ENCODE data around the gene PEX14. TPM values are rescaled to one million over a fixed set of nuclear protein-coding genes. Genes with fewer than 3 reads are reported as not detected.

The PEX14 gene
- total and polyA plus RNA-seq, 10 of the 15 experiments (the other 5 are each of a cell fraction or from before 2014, with no cell fraction given): 1.4 to 23.2 (median 12.0) TPM

- TF ChIP-seq YBX1 (IDR thresholded peaks at IDR 0.05) (no peak), SUZ12 (IDR thresholded peaks at IDR 0.05; ENCODE audit: unreplicated experiment) (no peak), BCL11A (IDR thresholded peaks at IDR 0.05; ENCODE audit: low read depth, low read length) (no peak), RCOR1 (conservative IDR thresholded peaks at IDR 0.05; ENCODE audit: low read depth, low read length) (no peak)
- TF ChIP-seq, protein P1, sequence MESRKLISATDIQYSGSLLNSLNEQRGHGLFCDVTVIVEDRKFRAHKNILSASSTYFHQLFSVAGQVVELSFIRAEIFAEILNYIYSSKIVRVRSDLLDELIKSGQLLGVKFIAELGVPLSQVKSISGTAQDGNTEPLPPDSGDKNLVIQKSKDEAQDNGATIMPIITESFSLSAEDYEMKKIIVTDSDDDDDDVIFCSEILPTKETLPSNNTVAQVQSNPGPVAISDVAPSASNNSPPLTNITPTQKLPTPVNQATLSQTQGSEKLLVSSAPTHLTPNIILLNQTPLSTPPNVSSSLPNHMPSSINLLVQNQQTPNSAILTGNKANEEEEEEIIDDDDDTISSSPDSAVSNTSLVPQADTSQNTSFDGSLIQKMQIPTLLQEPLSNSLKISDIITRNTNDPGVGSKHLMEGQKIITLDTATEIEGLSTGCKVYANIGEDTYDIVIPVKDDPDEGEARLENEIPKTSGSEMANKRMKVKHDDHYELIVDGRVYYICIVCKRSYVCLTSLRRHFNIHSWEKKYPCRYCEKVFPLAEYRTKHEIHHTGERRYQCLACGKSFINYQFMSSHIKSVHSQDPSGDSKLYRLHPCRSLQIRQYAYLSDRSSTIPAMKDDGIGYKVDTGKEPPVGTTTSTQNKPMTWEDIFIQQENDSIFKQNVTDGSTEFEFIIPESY (IDR thresholded peaks at IDR 0.05): no peak
Measured at GRCh38 chr1:10446790-10447422, 27.8 kb upstream of the PEX14 start (continued).

GRCh38 chr1:10449751-10450150 is 25.0 kb upstream of the PEX14 start, which contains the start of gene CORT:
Gene CORT, plus strand, starts transcription at chr1:10450031. Its CDS starts 193 bp downstream, at chr1:10450224.
- Histone ChIP-seq H3K79me2 (ENCODE audit: control insufficient read depth, insufficient read depth, low read length) (no peaks in the 10 kb centered on the region), H3K9ac (ENCODE audit: control insufficient read depth, insufficient read depth, low read length) (no peak within 1 kb of the TSS), H3K4me3 (no peak within 1 kb of the TSS), H3K27me3 (replicated peaks in 1 of 2; ENCODE audit: control insufficient read depth in 2 of 2, insufficient read depth in 2 of 2, low read length in 1 of 2) (no peaks in the 10 kb centered on the region), H3K27ac (ENCODE audit: control insufficient read depth, insufficient read depth) (no peak within 1 kb of the TSS), H3K9me3 (replicated peaks; ENCODE audit: control insufficient read depth, insufficient read depth, low read length) (no peaks in the 10 kb centered on the region; the same call in 2 of the 3 replicates), H4K20me1 (ENCODE audit: control insufficient read depth, insufficient read depth) (no peaks in the 10 kb centered on the region), H3K36me3 (ENCODE audit: control insufficient read depth in 2 of 2, insufficient read depth in 2 of 2, low read length in 1 of 2) (no peaks in the 10 kb centered on the region), H3K4me2 (ENCODE audit: control insufficient read depth, insufficient read depth) (no peak within 1 kb of the TSS), H2AFZ (ENCODE audit: control insufficient read depth, low read depth, low read length) (no peak within 1 kb of the TSS), H3K4me1 (ENCODE audit: control insufficient read depth, insufficient read depth, low read length) (no peaks in the 10 kb centered on the region)
- intact Hi-C loops (cut with micrococcal nuclease; ENCODE audit: unreplicated experiment): no loop called here
- BruUV-seq (replicated peaks): no TSS peak
- WGBS (ENCODE audit: insufficient coverage, insufficient replicate concordance, low lambda C conversion rate, missing lambda C conversion rate): 96% methylated on average over 10 of the region's 10 CpGs
- ChIA-PET SMC1A (ENCODE audit: uncharacterized antibody, unreplicated experiment) (no interaction called here), RAD21 (ENCODE audit: unreplicated experiment) (no interaction called here), CTCF (interaction anchor here (1.1 kb wide), 1 partner anchor 45 kb away, joined by 3 read pairs; no protein-coding TSS in a partner anchor), POLR2A (no interaction called here)
- TF ChIP-seq, protein P2, sequence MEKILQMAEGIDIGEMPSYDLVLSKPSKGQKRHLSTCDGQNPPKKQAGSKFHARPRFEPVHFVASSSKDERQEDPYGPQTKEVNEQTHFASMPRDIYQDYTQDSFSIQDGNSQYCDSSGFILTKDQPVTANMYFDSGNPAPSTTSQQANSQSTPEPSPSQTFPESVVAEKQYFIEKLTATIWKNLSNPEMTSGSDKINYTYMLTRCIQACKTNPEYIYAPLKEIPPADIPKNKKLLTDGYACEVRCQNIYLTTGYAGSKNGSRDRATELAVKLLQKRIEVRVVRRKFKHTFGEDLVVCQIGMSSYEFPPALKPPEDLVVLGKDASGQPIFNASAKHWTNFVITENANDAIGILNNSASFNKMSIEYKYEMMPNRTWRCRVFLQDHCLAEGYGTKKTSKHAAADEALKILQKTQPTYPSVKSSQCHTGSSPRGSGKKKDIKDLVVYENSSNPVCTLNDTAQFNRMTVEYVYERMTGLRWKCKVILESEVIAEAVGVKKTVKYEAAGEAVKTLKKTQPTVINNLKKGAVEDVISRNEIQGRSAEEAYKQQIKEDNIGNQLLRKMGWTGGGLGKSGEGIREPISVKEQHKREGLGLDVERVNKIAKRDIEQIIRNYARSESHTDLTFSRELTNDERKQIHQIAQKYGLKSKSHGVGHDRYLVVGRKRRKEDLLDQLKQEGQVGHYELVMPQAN (conservative IDR thresholded peaks at IDR 0.05): no peak
- TF ChIP-seq, protein P3, sequence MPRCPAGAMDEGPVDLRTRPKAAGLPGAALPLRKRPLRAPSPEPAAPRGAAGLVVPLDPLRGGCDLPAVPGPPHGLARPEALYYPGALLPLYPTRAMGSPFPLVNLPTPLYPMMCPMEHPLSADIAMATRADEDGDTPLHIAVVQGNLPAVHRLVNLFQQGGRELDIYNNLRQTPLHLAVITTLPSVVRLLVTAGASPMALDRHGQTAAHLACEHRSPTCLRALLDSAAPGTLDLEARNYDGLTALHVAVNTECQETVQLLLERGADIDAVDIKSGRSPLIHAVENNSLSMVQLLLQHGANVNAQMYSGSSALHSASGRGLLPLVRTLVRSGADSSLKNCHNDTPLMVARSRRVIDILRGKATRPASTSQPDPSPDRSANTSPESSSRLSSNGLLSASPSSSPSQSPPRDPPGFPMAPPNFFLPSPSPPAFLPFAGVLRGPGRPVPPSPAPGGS (IDR thresholded peaks at IDR 0.05; ENCODE audit: borderline replicate concordance, insufficient read depth, low read depth, low read length, poor library complexity, severe bottlenecking): no peak
- TF ChIP-seq STAT3 (IDR thresholded peaks at IDR 0.05; ENCODE audit: low read depth, low read length) (no peak), CHD4 (IDR thresholded peaks at IDR 0.05) (no peak), NFXL1 (IDR thresholded peaks at IDR 0.05; ENCODE audit: borderline replicate concordance) (no peak), RELA (IDR thresholded peaks at IDR 0.05; ENCODE audit: borderline replicate concordance, partially characterized antibody) (no peak), FOXM1 (IDR thresholded peaks at IDR 0.05; ENCODE audit: low read depth, low read length) (no peak), YY1 (IDR thresholded peaks at IDR 0.05; ENCODE audit: low read depth, low read length) (no peak), DPF2 (IDR thresholded peaks at IDR 0.05) (no peak), CBX3 (IDR thresholded peaks at IDR 0.05; ENCODE audit: borderline replicate concordance, low read depth) (no peak), BHLHE40 (IDR thresholded peaks at IDR 0.05; ENCODE audit: borderline replicate concordance in 1 of 2, low read depth in 2 of 2, low read length in 1 of 2) (no peak), KAT2A (conservative IDR thresholded peaks at IDR 0.05; ENCODE audit: control insufficient read depth, low read depth, low read length) (no peak), GATAD2B (conservative IDR thresholded peaks at IDR 0.05; ENCODE audit: low read depth) (no peak), ESRRA (IDR thresholded peaks at IDR 0.05; ENCODE audit: low read length) (no peak)
- ATAC-seq (no peak), FAIRE-seq (no peak), DNase-seq (ENCODE audit: low read depth, low spot score) (no peak)
- in situ Hi-C loops (cut with MboI): no loop called here
